H1 (cell line): ENCODE results near the gene FOLR3. TPM values are rescaled to one million over a fixed set of nuclear protein-coding genes. Genes with fewer than 3 reads are reported as not detected.

Source experiments
- CTCF ChIA-PET: fragments of 300-600 bp; sonication (Branson Sonifier 250); formaldehyde crosslinking; loops from one replicate; lab custom pipeline; 2021; ENCODE audit not compliant: partially characterized antibody; lab: Charles Lee
- POLR2A ChIA-PET: fragments of 300-600 bp; sonication (Branson Sonifier 250); formaldehyde crosslinking; loops from one replicate; lab custom pipeline; 2021; ENCODE audit warnings: inconsistent platforms; ENCODE audit not compliant: partially characterized antibody; lab: Charles Lee
- DNase-seq, 2 experiments: peaks; one replicate each; pipeline versions ENCODE4 v3.0.0 to v3.0.0-alpha.2; 2010 to 2022; ENCODE audit warnings: low spot score in 2 of 2, low read depth in 1 of 2, mixed read lengths in 1 of 2
- FAIRE-seq: peaks from 2 replicates; lab custom pipeline; 2011; peaks lifted over from hg19 to GRCh38; lab: Jason Lieb, UNC
- H2AFZ ChIP-seq: 2 replicates; pipeline ENCODE4 v1.8.1; 2012; ENCODE audit warnings: low read length, inconsistent platforms
- H2AK5ac ChIP-seq: 2 replicates; pipeline ENCODE4 v1.6.1; 2013; ENCODE audit warnings: low read depth, low read length
- H2BK120ac ChIP-seq: replicated peaks from 2 replicates; pipeline ENCODE3; 2013; ENCODE audit warnings: low read depth, low read length, inconsistent platforms
- H2BK12ac ChIP-seq: 2 replicates; pipeline ENCODE4 v1.6.1; 2013; ENCODE audit warnings: low read depth, low read length
- H2BK15ac ChIP-seq: 2 replicates; pipeline ENCODE4 v1.6.1; 2013; ENCODE audit warnings: low read length
- H2BK20ac ChIP-seq: 2 replicates; pipeline ENCODE4 v1.6.1; 2013; ENCODE audit warnings: low read length
- H2BK5ac ChIP-seq: 2 replicates; pipeline ENCODE4 v1.6.1; 2013; ENCODE audit warnings: low read depth, low read length
- H3K14ac ChIP-seq: 2 replicates; pipeline ENCODE4 v1.6.1; 2013; ENCODE audit warnings: inconsistent platforms; ENCODE audit not compliant: insufficient read length
- H3K18ac ChIP-seq: 2 replicates; pipeline ENCODE4 v1.6.1; 2013; ENCODE audit warnings: low read length; ENCODE audit errors: extremely low read depth
- H3K23ac ChIP-seq: 2 replicates; pipeline ENCODE4 v1.6.1; 2013; ENCODE audit warnings: inconsistent platforms; ENCODE audit not compliant: insufficient read length
- H3K23me2 ChIP-seq: 2 replicates; pipeline ENCODE4 v1.6.1; 2013; ENCODE audit warnings: low read depth, low read length
- H3K27ac ChIP-seq: 2 replicates; pipeline ENCODE4 v1.6.1; 2011; ENCODE audit warnings: low read depth, low read length, inconsistent platforms
- H3K27me3 ChIP-seq, 4 experiments: replicated peaks in 1 of 4; 1 replicate in 1 of 4; 2 replicates in 3 of 4; pipeline versions ENCODE4 v1.6.1 to v1.8.1; 2011 to 2013; ENCODE audit warnings: low read length in 3 of 4, mild to moderate bottlenecking in 3 of 4, inconsistent platforms in 2 of 4, mixed read lengths in 2 of 4, moderate library complexity in 1 of 4; ENCODE audit not compliant: control insufficient read depth in 3 of 4, insufficient read depth in 3 of 4; ENCODE audit errors: extremely low read depth in 1 of 4
- H3K36me3 ChIP-seq, 4 experiments: 2 replicates each; pipeline versions ENCODE4 v1.6.1 to v1.8.1; 2011 to 2013; ENCODE audit warnings: mild to moderate bottlenecking in 4 of 4, low read length in 3 of 4, moderate library complexity in 2 of 4, control low read depth in 1 of 4, inconsistent platforms in 1 of 4; ENCODE audit not compliant: insufficient read depth in 4 of 4, control insufficient read depth in 2 of 4
- H3K4ac ChIP-seq: replicated peaks from 2 replicates; pipeline ENCODE3; 2013; ENCODE audit warnings: low read length, low read depth, mixed read lengths, inconsistent platforms; ENCODE audit not compliant: insufficient read length
- H3K4me1 ChIP-seq, 4 experiments: replicated peaks in 1 of 4; 1 replicate in 1 of 4; 2 replicates in 3 of 4; pipeline versions ENCODE4 v1.6.1 to v1.8.1; 2011 to 2013; ENCODE audit warnings: low read length in 3 of 4, inconsistent platforms in 2 of 4, mixed read lengths in 1 of 4; ENCODE audit not compliant: insufficient read depth in 4 of 4, control insufficient read depth in 3 of 4
- H3K4me2 ChIP-seq, 2 experiments: 2 replicates each; pipeline versions ENCODE4 v1.6.1 to v1.8.1; 2011 to 2013; ENCODE audit warnings: low read depth in 2 of 2, low read length in 2 of 2, control low read depth in 1 of 2, inconsistent platforms in 1 of 2, mild to moderate bottlenecking in 1 of 2; ENCODE audit not compliant: insufficient read depth in 1 of 2
- H3K4me3 ChIP-seq, 4 experiments: fragments of 200-600, 300-600 bp in 1 of 4; sonication (generic), shearing (Covaris generic), sonication (Bioruptor Twin) in 1 of 4; 2 replicates each; pipeline versions ENCODE4 v1.5.1 to v1.8.1; 2011 to 2016; ENCODE audit warnings: low read length in 4 of 4, low read depth in 3 of 4, control low read depth in 2 of 4, inconsistent platforms in 2 of 4, mild to moderate bottlenecking in 2 of 4, mixed read lengths in 1 of 4, moderate library complexity in 1 of 4; ENCODE audit not compliant: insufficient read depth in 2 of 4; ENCODE audit errors: extremely low read depth in 1 of 4
- H3K56ac ChIP-seq: replicated peaks from 2 replicates; pipeline ENCODE3; 2013; ENCODE audit warnings: low read depth, mild to moderate bottlenecking, mixed read lengths, low read length, inconsistent platforms; ENCODE audit not compliant: insufficient read length
- H3K79me1 ChIP-seq: 2 replicates; pipeline ENCODE4 v1.6.1; 2013; ENCODE audit warnings: low read depth, low read length, control low read depth
- H3K79me2 ChIP-seq, 2 experiments: 2 replicates each; pipeline versions ENCODE4 v1.6.1 to v1.8.1; 2012 to 2013; ENCODE audit warnings: low read length in 2 of 2, mild to moderate bottlenecking in 2 of 2, inconsistent platforms in 1 of 2; ENCODE audit not compliant: insufficient read depth in 2 of 2, control insufficient read depth in 1 of 2
- H3K9ac ChIP-seq, 4 experiments: replicated peaks in 1 of 4; 1 replicate in 1 of 4; 2 replicates in 3 of 4; pipeline versions ENCODE4 v1.6.1 to v1.8.1; 2011 to 2013; ENCODE audit warnings: low read depth in 3 of 4, low read length in 3 of 4, control low read depth in 2 of 4, mild to moderate bottlenecking in 2 of 4, moderate library complexity in 2 of 4, inconsistent platforms in 1 of 4; ENCODE audit errors: extremely low read depth in 1 of 4
- H3K9me3 ChIP-seq, 2 experiments: 2 replicates each; pipeline versions ENCODE4 v1.6.1 to v1.8.1; 2012 to 2013; ENCODE audit warnings: mild to moderate bottlenecking in 2 of 2, moderate library complexity in 2 of 2, control low read depth in 1 of 2, inconsistent platforms in 1 of 2, low read depth in 1 of 2, low read length in 1 of 2, mixed read lengths in 1 of 2; ENCODE audit not compliant: insufficient read depth in 2 of 2
- H4K20me1 ChIP-seq, 2 experiments: replicated peaks in 1 of 2; 2 replicates each; pipeline versions ENCODE3 to v1.8.1; 2011 to 2013; ENCODE audit warnings: inconsistent platforms in 2 of 2, low read length in 2 of 2, mild to moderate bottlenecking in 1 of 2; ENCODE audit not compliant: insufficient read depth in 2 of 2, control insufficient read depth in 1 of 2
- H4K5ac ChIP-seq: 2 replicates; pipeline ENCODE4 v1.6.1; 2013; ENCODE audit warnings: low read length, low read depth, mixed read lengths, inconsistent platforms; ENCODE audit not compliant: insufficient read length
- H4K8ac ChIP-seq: 2 replicates; pipeline ENCODE4 v1.8.0; 2013; ENCODE audit warnings: mild to moderate bottlenecking, moderate library complexity, low read length, inconsistent platforms; ENCODE audit not compliant: insufficient read depth; ENCODE audit errors: extremely low read depth
- H4K91ac ChIP-seq: replicated peaks from 2 replicates; pipeline ENCODE3; 2013; ENCODE audit warnings: low read length, mixed read lengths, inconsistent platforms; ENCODE audit not compliant: insufficient read length
- CHD1 ChIP-seq: IDR thresholded peaks from 2 replicates; pipeline ENCODE4 v1.6.1; 2012; ENCODE audit warnings: low read depth, low read length, improper control_type of control experiment
- CREB1 ChIP-seq: IDR thresholded peaks from 2 replicates; pipeline ENCODE4 v1.6.1; 2012; ENCODE audit warnings: inconsistent platforms
- EGR1 ChIP-seq: IDR thresholded peaks from 2 replicates; pipeline ENCODE4 v1.6.1; 2011; ENCODE audit warnings: low read depth, low read length, borderline replicate concordance
- EP300 ChIP-seq, 2 experiments: IDR thresholded peaks; 1 replicate in 1 of 2; 2 replicates in 1 of 2; pipeline ENCODE4 v1.6.1; 2011 to 2012; ENCODE audit warnings: low read depth in 2 of 2, low read length in 2 of 2, mild to moderate bottlenecking in 2 of 2, borderline replicate concordance in 1 of 2, inconsistent platforms in 1 of 2, moderate library complexity in 1 of 2
- KDM1A ChIP-seq: fragments of 200-600, 300-600 bp; sonication (generic); IDR thresholded peaks from 2 replicates; pipeline ENCODE4 v1.7.1; 2016; ENCODE audit warnings: mild to moderate bottlenecking, low read length, borderline replicate concordance
- POLR2AphosphoS5 ChIP-seq: IDR thresholded peaks from 2 replicates; pipeline ENCODE4 v1.6.1; 2011; ENCODE audit warnings: low read depth, low read length
- POU5F1 ChIP-seq: IDR thresholded peaks from 2 replicates; pipeline ENCODE4 v1.6.1; 2011; ENCODE audit warnings: low read depth, mild to moderate bottlenecking, low read length, moderate library complexity
- RXRA ChIP-seq: IDR thresholded peaks from 2 replicates; pipeline ENCODE4 v1.6.1; 2011; ENCODE audit warnings: low read depth, mild to moderate bottlenecking, low read length, moderate library complexity; ENCODE audit not compliant: insufficient read depth
- SP4 ChIP-seq: IDR thresholded peaks from 2 replicates; pipeline ENCODE4 v1.6.1; 2012; ENCODE audit warnings: low read length, inconsistent platforms
- SRF ChIP-seq: IDR thresholded peaks from 2 replicates; pipeline ENCODE4 v1.6.1; 2011; ENCODE audit warnings: mild to moderate bottlenecking, low read depth, low read length, moderate library complexity
- TAF1 ChIP-seq: IDR thresholded peaks from 2 replicates; pipeline ENCODE4 v1.6.1; 2011; ENCODE audit warnings: mild to moderate bottlenecking, low read depth, low read length
- TBP ChIP-seq: IDR thresholded peaks from 2 replicates; pipeline ENCODE4 v1.6.1; 2011; ENCODE audit warnings: low read depth, low read length, improper control_type of control experiment
- WGBS, 2 experiments: shearing (Covaris generic) in 1 of 2; methylation state at CpG; one replicate each; pipeline versions ENCODE4 v1.1.6 to v1.1.7; 2013 to 2015; ENCODE audit warnings: low lambda C conversion rate in 2 of 2, mixed read lengths in 2 of 2, inconsistent platforms in 1 of 2, low coverage in 1 of 2, missing lambda C conversion rate in 1 of 2; ENCODE audit not compliant: insufficient replicate concordance in 2 of 2, insufficient coverage in 1 of 2, insufficient read length in 1 of 2; ENCODE audit errors: extremely low coverage in 1 of 2, missing lambda C conversion rate in 1 of 2; 5-methylcytosine and 5-hydroxymethylcytosine counted together
- polyA plus RNA-seq, 7 experiments: library from polyadenylated mRNA; depleted of rRNA in 3 of 7; stranded (reverse) in 5 of 7; unstranded in 2 of 7; fragments of >200 nt in 5 of 7; fragments of 200-250 nt in 2 of 7; gene quantifications; 1 replicate in 5 of 7; 2 replicates in 1 of 7; 4 replicates in 1 of 7; pipeline versions ENCODE4 v1.2.1 to v1.2.3, GENCODE V29; 2011 to 2013; ENCODE audit warnings: missing spikeins in 2 of 7, mixed read lengths in 2 of 7
- total RNA-seq: library from RNA; stranded (reverse); fragmentation: NEBNext Ultra II Directional; extraction: Animal tissue kit (Norgen Biotek cat#: 25700); gene quantifications from 2 replicates; pipeline ENCODE4 v1.2.1, GENCODE V29; 2021

FOLR3 gene
- total and polyA plus RNA-seq, 2 of the 8 experiments (the other 6 are each of a cell fraction or from before 2014, with no cell fraction given): not detected

- H3K23me2 ChIP-seq: no peaks in the 10 kb centered on the region
- ChIA-PET CTCF (interaction anchor here (4.8 kb wide), 1 partner anchor 22 kb away, joined by 22 read pairs; no protein-coding TSS in a partner anchor), POLR2A (interaction anchor here (0.9 kb wide), 1 partner anchor 10 kb away, joined by 4 read pairs; the partner anchor contains the start of gene ANAPC15)
- H2BK5ac ChIP-seq: no peak overlapping the region
- no peak overlapping the region for H4K8ac ChIP-seq
- no peak overlapping the region for H3K4ac ChIP-seq
- no peaks in the 10 kb centered on the region for H3K79me2 ChIP-seq
- no peak overlapping the region for H3K23ac ChIP-seq
- no peak overlapping the region for H2AFZ ChIP-seq
- H3K14ac ChIP-seq: no peak overlapping the region
- no peak overlapping the region for H3K18ac ChIP-seq
- H4K20me1 ChIP-seq: no peaks in the 10 kb centered on the region
- H3K56ac ChIP-seq: no peak overlapping the region
- no peak overlapping the region for H3K9ac ChIP-seq
- H2AK5ac ChIP-seq: no peak overlapping the region
- H3K27ac ChIP-seq: no peak overlapping the region
- H4K91ac ChIP-seq: no peak overlapping the region
- no peak overlapping the region for H4K5ac ChIP-seq
- H3K9me3 ChIP-seq: peaks cover 2 to 5% of the 10 kb centered on the region in 2 experiments
- no peak overlapping the region for H2BK12ac ChIP-seq
- no peak overlapping the region for H2BK20ac ChIP-seq
- no peaks in the 10 kb centered on the region for H3K4me1 ChIP-seq
- no peak overlapping the region for H2BK120ac ChIP-seq
- H3K36me3 ChIP-seq: no peaks in the 10 kb centered on the region
- H3K4me2 ChIP-seq: no peak overlapping the region
- FAIRE-seq (no peak), DNase-seq (no peak)
- no peak overlapping the region for H2BK15ac ChIP-seq
- 53% methylated on average over 1 of the region's 1 CpG; no CpG with 5 or more reads in 1 of the 2 experiments for WGBS, 2 experiments
- H3K4me3 ChIP-seq: no peak overlapping the region
- no peak for TF ChIP-seq RXRA
- TF ChIP-seq TBP: no peak
- no peak for TF ChIP-seq KDM1A
- TF ChIP-seq SP4: no peak
- no peak for TF ChIP-seq TAF1
- no peak for TF ChIP-seq POU5F1
- TF ChIP-seq CHD1: no peak
- no peak for TF ChIP-seq SRF
- no peak for TF ChIP-seq POLR2AphosphoS5
- no peak for TF ChIP-seq EGR1
- TF ChIP-seq CREB1: no peak
- no peak for TF ChIP-seq EP300 (IDR thresholded peaks at IDR 0.05; ENCODE audit: borderline replicate concordance in 1 of 2, low read depth in 2 of 2, low read length in 2 of 2)
- peaks cover 0 to 7% (median 0%) of the 10 kb centered on the region in 4 experiments; a peak in 2 of 7 replicates for H3K27me3 ChIP-seq
- no peaks in the 10 kb centered on the region for H3K79me1 ChIP-seq
Measured at GRCh38 chr11:72122607-72123006, 12.9 kb upstream of the FOLR3 start.
